Endodermal cell (in vitro differentiated cells): ENCODE data around the gene SLC25A19. TPM values are rescaled to one million over a fixed set of nuclear protein-coding genes. Genes with fewer than 3 reads are reported as not detected.

Experiments used
- DNase-seq: peaks from one replicate; pipeline ENCODE4 v3.0.0-alpha.2; 2017
- H3K27ac ChIP-seq: 2 replicates; pipeline ENCODE4 v1.5.1; 2013; ENCODE audit warnings: mild to moderate bottlenecking, low read depth, low read length, moderate library complexity
- H3K27me3 ChIP-seq: 2 replicates; pipeline ENCODE4 v1.6.1; 2013; ENCODE audit warnings: mild to moderate bottlenecking, low read length, moderate library complexity; ENCODE audit not compliant: insufficient read depth, control insufficient read depth, poor library complexity, severe bottlenecking
- H3K36me3 ChIP-seq: 2 replicates; pipeline ENCODE4 v1.7.0; 2013; ENCODE audit warnings: mild to moderate bottlenecking, low read length, moderate library complexity; ENCODE audit not compliant: control insufficient read depth, insufficient read depth
- H3K4me1 ChIP-seq: one replicate; pipeline ENCODE4 v1.7.0; 2013; ENCODE audit warnings: low read length; ENCODE audit not compliant: control insufficient read depth, insufficient read depth
- H3K4me3 ChIP-seq: 2 replicates; pipeline ENCODE4 v1.5.1; 2013; ENCODE audit warnings: mild to moderate bottlenecking, low read length, moderate library complexity
- H3K9ac ChIP-seq: 2 replicates; pipeline ENCODE4 v1.6.1; 2013; ENCODE audit warnings: mild to moderate bottlenecking, low read length, moderate library complexity; ENCODE audit not compliant: poor library complexity, severe bottlenecking; ENCODE audit errors: extremely low read depth
- H3K9me3 ChIP-seq: 2 replicates; pipeline ENCODE4 v1.6.1; 2013; ENCODE audit warnings: mild to moderate bottlenecking, low read length, moderate library complexity; ENCODE audit not compliant: control insufficient read depth
- H3K27ac Mint-ChIP-seq: 2 replicates; pipeline ENCODE4 v1.8.0; 2020; ENCODE audit warnings: mixed read lengths
- H3K27me3 Mint-ChIP-seq: 2 replicates; pipeline ENCODE4 v1.8.0; 2021; ENCODE audit warnings: mild to moderate bottlenecking, mixed read lengths; ENCODE audit not compliant: insufficient read depth
- H3K36me3 Mint-ChIP-seq: 2 replicates; pipeline ENCODE4 v1.8.0; 2020; ENCODE audit warnings: low read depth, mixed read lengths
- H3K4me1 Mint-ChIP-seq: 2 replicates; pipeline ENCODE4 v1.8.0; 2020; ENCODE audit warnings: mixed read lengths
- H3K4me3 Mint-ChIP-seq: 2 replicates; pipeline ENCODE4 v1.8.0; 2020; ENCODE audit warnings: mild to moderate bottlenecking, moderate library complexity, mixed read lengths
- H3K9me3 Mint-ChIP-seq: 2 replicates; pipeline ENCODE4 v1.8.0; 2020; ENCODE audit warnings: mild to moderate bottlenecking, mixed read lengths
- CTCF ChIP-seq: fragments of 200-600 bp; sonication (generic); conservative IDR thresholded peaks from 2 replicates; pipeline ENCODE4 v1.5.0; 2021; ENCODE audit warnings: antibody characterized with exemption, mild to moderate bottlenecking
- WGBS, 2 experiments: methylation state at CpG; one replicate each; pipeline versions ENCODE4 v1.1.5 to v1.1.7; 2013; ENCODE audit warnings: missing lambda C conversion rate in 2 of 2, mixed read lengths in 1 of 2; ENCODE audit not compliant: insufficient coverage in 1 of 2, insufficient read length in 1 of 2; 5-methylcytosine and 5-hydroxymethylcytosine counted together
- total RNA-seq, 2 donors: library from RNA; stranded (reverse); fragmentation: NEBNext Ultra II Directional in 1 of 2; extraction: Animal tissue kit (Norgen Biotek cat#: 25700) in 1 of 2; gene quantifications; 2 replicates in 1 of 2; 3 replicates in 1 of 2; pipeline ENCODE4 v1.2.1, GENCODE V29; 2021

The SLC25A19 gene
- total RNA-seq, 2 donors from 2014 or later, result 10.6 to 10.7 TPM

DNA sequence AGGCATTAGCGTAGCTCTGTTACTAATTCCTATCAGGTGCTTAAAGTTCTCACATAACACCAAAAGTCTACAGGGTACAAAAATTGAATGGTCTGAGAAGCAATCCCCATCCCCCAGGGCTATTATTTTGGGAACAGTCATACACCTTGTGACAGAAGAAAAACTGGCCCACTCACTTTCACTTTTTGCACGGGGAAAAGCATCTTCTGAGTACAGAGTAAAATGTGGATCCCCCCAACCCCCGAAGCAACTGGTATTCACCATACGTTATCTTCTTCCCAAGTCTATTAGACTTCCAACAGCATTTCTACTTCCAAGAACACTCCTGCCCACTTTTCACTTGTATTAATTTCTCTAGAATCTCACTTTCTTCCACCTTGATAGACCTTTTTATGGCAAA is 39.7 kb downstream of the SLC25A19 start:
- no peak overlapping the region for H3K27ac ChIP-seq
- no peak for DNase-seq
- peaks cover 14% of the 10 kb centered on the region for H3K9me3 Mint-ChIP-seq
- H3K4me1 Mint-ChIP-seq, result peaks cover 38% of the 10 kb centered on the region
- no peaks in the 10 kb centered on the region for H3K9me3 ChIP-seq
- 91 to 92% methylated on average over 3 to 4 of the region's 4 CpGs for WGBS, 2 experiments
- H3K27me3 Mint-ChIP-seq, result no peaks in the 10 kb centered on the region
- TF ChIP-seq CTCF, result no peak
- no peaks in the 10 kb centered on the region for H3K27me3 ChIP-seq
- H3K4me1 ChIP-seq, result no peaks in the 10 kb centered on the region
- no peak overlapping the region for H3K9ac ChIP-seq
- no peak overlapping the region for H3K4me3 Mint-ChIP-seq
- peaks cover 17% of the 10 kb centered on the region for H3K36me3 ChIP-seq
- H3K36me3 Mint-ChIP-seq, result peaks cover 43% of the 10 kb centered on the region
- H3K27ac Mint-ChIP-seq, result peak overlapping the region; percentile 5
- no peak overlapping the region for H3K4me3 ChIP-seq

DNA sequence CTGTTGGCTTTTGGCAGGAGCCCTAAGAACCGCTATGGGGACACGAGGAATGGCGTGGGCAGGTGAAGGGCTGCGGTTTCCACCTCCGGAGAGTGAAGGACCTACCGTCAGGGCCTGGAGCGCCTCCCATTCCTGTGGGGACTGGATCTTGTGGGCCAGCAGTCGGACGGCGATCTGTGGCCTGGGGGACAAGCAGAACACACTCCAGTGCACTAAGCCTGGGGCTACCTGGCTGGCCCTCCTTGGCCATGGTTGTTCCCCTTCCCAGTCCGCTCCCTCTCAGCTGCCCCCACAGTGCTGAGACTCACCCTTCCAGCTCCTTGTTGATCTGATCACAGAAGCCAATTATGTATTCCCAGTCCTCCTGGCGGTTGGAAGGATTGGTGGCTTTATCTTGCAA is 42.8 kb downstream of the SLC25A19 start:
- Mint-ChIP-seq H3K9me3 (no peaks in the 10 kb centered on the region), H3K36me3 (peaks cover 53% of the 10 kb centered on the region), H3K27ac (peak overlapping the region; percentile 70), H3K4me3 (no peak overlapping the region), H3K27me3 (no peaks in the 10 kb centered on the region), H3K4me1 (peaks cover 21% of the 10 kb centered on the region)
- no peak overlapping the region for H3K27ac ChIP-seq
- no peak overlapping the region for H3K9ac ChIP-seq
- H3K4me1 ChIP-seq, result no peaks in the 10 kb centered on the region
- no peak for DNase-seq
- H3K9me3 ChIP-seq, result no peaks in the 10 kb centered on the region
- whole genome bisulfite sequencing, 2 experiments, result 96 to 100% methylated on average over 7 to 12 of the region's 12 CpGs
- H3K36me3 ChIP-seq, result peaks cover 43% of the 10 kb centered on the region
- no peaks in the 10 kb centered on the region for H3K27me3 ChIP-seq
- TF ChIP-seq CTCF, result peak; percentile 24
- no peak overlapping the region for H3K4me3 ChIP-seq

DNA sequence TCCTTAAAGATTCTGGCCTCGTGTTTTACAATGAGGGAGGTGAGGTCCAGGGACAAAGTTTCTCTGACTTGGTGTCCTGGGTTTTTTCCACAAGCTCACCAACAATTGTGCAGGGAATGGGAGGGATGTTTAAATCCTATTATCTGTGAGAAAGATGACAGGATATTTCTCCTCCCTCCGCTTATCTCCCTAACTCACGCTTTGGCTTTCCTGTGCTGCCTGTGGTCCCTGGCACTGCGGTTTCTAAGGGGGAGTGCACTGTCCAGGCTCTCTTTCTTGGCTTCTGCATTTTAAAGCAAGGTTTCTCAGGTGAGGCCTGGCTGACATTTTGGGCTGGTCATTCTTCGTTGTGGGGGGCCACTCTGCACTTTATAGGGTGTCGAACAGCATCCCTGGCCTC is 44.2 kb downstream of the SLC25A19 start:
- peaks cover 50% of the 10 kb centered on the region for H3K36me3 ChIP-seq
- peaks cover 3% of the 10 kb centered on the region for H3K4me1 ChIP-seq
- H3K9me3 ChIP-seq, result no peaks in the 10 kb centered on the region
- H3K9ac ChIP-seq, result no peak overlapping the region
- TF ChIP-seq CTCF, result no peak
- H3K27me3 ChIP-seq, result no peaks in the 10 kb centered on the region
- Mint-ChIP-seq H3K27ac (no peak overlapping the region), H3K4me1 (peaks cover 14% of the 10 kb centered on the region), H3K4me3 (no peak overlapping the region), H3K36me3 (peaks cover 57% of the 10 kb centered on the region), H3K27me3 (no peaks in the 10 kb centered on the region), H3K9me3 (no peaks in the 10 kb centered on the region)
- no peak overlapping the region for H3K27ac ChIP-seq
- DNase-seq, result no peak
- whole genome bisulfite sequencing, 2 experiments, result 92 to 93% methylated on average over 6 of the region's 6 CpGs
- H3K4me3 ChIP-seq, result no peak overlapping the region
